SH-SY5Y (cell line): ENCODE results near the gene MKRN2OS.

Source experiments
- GATA2 ChIP-seq: IDR thresholded peaks from 2 replicates; pipeline ENCODE4 v1.6.1; 2011; ENCODE audit warnings: mild to moderate bottlenecking, low read depth, low read length
- GATA3 ChIP-seq: IDR thresholded peaks from 2 replicates; pipeline ENCODE4 v1.6.1; 2011; ENCODE audit warnings: low read depth, mild to moderate bottlenecking, low read length, moderate library complexity

DNA sequence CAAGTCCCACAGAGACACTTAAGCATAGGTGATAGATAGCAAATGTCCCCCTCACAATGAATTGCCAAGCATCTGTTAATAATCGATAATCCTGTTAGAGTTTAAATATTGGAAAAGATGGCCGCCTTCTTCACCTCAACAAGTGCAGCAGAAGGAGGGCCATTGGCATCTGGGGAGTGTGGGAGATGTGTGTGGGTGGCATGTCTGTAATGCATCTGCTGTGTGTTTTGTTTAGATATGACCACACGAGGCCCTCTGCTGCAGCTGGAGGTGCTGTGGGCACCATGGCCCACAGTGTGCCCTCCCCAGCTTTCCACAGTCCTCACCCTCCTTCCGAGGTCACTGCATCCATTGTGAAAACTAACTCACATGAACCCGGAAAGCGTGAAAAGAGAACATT, 24.5 kb upstream of the MKRN2OS start:
- TF ChIP-seq GATA2: no peak
- no peak for TF ChIP-seq GATA3
